GM12874 (cell line): ENCODE results near the gene EIF4EBP2.

Experiments
- CTCF ChIP-seq: IDR thresholded peaks from 2 replicates; pipeline ENCODE4 v1.5.1; 2011; ENCODE audit warnings: low read depth, mild to moderate bottlenecking, control low read depth, low read length, moderate library complexity; ENCODE audit not compliant: insufficient read depth

The EIF4EBP2 gene

DNA sequence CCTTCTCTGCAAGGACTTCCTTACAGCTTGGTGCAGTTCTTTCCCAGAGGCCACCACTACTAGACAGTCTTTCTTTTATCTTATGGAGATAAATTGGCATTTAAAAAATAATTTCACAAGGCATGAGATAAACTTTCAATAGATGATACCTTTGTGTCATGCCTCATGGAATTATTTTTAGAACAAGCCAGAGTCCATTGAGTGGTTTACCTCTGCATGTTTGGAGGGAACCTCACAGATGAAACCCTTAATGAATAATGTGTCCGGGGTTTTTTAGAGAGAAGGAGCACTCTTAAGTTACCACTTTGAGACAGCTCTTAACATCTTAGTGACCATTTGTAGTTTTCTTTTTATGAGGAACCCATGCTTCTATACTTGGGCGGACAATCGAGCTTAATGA, 20.4 kb downstream of the EIF4EBP2 start:
- TF ChIP-seq CTCF = no peak

DNA sequence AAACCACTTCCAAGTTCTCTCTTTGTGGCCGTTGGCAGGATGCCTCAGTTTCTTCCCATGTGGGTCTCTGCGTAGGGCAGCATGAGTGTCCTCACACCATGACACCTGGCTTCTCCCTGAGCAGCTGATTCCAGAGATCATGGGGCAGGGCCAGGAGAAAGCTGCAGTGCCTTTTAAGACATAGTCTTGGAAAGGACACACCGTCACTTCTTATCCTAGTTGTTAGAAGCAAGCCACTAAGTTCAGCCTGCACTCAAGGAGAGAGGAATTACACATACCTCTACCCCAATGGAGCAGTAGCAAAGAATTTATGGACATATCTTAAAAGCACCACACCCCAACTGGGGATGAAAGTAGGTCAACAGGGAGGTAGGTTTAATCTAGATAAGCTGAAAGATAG, 21.2 kb downstream of the EIF4EBP2 start:
- TF ChIP-seq CTCF = no peak

DNA sequence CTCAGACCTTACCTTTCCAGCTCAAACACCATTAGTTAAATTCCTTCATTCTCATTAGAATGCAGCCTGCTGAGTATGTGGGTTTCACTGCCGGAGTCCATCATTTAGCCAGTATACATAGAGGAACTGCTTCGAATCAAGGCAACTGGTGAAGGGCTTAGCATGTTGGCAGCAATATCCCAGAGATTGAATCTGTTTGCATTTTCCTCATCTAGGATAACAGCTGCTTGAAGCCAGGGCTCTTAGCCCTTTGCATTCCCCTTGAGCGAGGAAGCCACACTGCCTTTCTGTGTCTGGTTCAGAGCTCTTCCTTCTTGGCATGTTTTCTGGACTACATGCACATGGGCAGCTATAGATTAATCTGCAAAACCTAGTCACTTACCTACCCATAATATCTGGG, 22.9 kb downstream of the EIF4EBP2 start:
- no peak for TF ChIP-seq CTCF

DNA sequence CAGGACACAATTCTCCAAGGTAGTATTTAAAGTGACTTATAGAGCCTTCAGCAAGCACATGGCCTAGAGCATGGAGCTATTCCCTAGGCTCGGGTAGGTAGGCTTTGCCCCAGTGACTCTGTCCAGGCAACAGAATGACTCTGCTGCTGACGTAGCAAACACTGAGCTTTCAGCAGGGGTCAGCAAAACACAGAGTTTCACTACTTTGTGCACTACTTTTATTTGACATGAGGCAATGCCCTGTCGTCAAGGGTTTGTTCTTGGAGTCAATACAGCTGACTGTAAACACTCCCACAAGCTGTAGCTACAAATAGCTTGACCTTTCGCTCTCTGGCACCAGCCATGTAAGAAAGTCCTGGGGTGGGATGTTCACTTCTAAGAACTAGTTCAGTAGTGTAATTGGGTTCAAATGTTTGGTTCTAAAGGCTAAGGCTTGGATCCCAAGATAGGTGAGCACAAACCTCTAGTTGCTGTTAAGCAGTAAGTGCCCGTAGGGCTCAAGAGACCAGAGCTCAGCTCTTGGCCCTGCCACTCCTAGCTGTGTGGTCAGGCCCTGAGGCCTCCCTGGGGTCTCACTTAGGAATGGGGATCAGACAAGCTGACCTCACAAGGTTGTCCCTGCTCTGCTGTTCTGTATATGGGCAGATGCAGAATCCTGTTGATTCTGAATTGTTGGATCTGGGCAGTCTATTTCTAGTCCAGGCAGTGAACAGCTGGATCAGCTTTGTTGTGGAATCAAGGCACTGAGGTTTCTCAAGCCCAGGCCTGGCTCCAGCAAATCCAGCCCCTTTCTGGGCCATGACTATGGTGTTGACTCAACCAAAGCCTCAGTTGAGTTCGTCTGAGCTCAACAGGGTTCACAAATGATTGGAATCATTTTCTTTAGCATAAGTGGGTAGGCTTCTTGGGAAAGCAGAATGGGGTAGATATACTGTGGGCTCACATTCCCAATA, 26.8 kb downstream of the EIF4EBP2 start:
- TF ChIP-seq CTCF = no peak

- no peak for TF ChIP-seq CTCF
Measured at GRCh38 chr10:70432101-70432500, 28.2 kb downstream of the EIF4EBP2 start.

- no peak for TF ChIP-seq CTCF
Measured at GRCh38 chr10:70432561-70433263, 28.8 kb downstream of the EIF4EBP2 start.

DNA sequence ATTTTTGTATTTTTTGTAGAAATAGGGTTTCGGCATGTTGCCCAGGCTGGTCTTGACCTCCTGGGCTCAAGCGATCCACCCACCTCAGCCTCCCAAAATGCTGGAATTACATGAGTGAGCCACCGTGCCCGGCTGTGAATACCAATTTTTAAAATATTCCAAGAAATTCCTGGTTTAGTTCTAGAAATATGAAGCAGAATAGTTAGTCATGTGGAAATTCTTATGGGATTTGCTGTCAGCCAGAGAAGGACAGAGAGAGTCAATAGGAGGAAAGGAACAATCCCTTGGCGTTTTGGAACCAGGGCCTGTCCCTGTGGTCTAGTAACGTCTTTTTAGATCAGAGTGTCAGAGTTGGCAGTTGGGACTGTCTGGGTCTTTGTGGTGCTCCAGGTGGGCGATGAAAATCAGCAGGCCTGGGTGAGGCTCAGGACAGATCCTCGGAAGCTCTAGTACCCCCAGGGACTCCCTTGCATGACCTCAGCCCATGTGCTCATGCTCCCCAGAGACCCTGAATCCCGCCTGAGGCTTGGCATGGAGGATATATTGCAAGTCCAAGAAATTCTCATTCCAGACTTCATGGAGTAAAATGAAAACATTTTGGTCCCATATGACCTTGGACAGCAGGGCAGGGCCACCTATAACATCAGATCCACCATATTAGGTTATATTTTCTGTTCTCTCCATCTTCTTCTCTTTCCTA, 29.8 kb downstream of the EIF4EBP2 start:
- TF ChIP-seq CTCF = no peak
